Activated naive CD4-positive, alpha-beta T cell treated with anti-CD3 and anti-CD28 coated beads for 36 hours (primary cell): ENCODE results near the gene SLC39A11. TPM values are rescaled to one million over a fixed set of nuclear protein-coding genes. Genes with fewer than 3 reads are reported as not detected.
"Not testable (repeated sequence)": the region's sequence is repeated elsewhere in the genome, so short reads cannot be mapped to it uniquely, and the experiment has no call there.

Source experiments
- CTCF ChIA-PET: fragments of 350-600 bp; sonication (Branson Sonifier 250); formaldehyde crosslinking; loops from one replicate; lab custom pipeline; 2021; ENCODE audit warnings: antibody characterized with exemption; lab: Charles Lee
- DNase-seq: peaks from one replicate; pipeline ENCODE4 v3.0.0-alpha.2; 2020
- H3K27ac Mint-ChIP-seq: one replicate; pipeline ENCODE4 v1.8.0; 2021; ENCODE audit warnings: mild to moderate bottlenecking, mixed read lengths
- H3K27me3 Mint-ChIP-seq: one replicate; pipeline ENCODE4 v1.8.0; 2021; ENCODE audit warnings: low read depth, mixed read lengths
- H3K36me3 Mint-ChIP-seq: one replicate; pipeline ENCODE4 v1.8.0; 2021; ENCODE audit warnings: low read depth, mixed read lengths
- H3K4me1 Mint-ChIP-seq: one replicate; pipeline ENCODE4 v1.8.0; 2021; ENCODE audit warnings: low read depth, mixed read lengths
- H3K4me3 Mint-ChIP-seq: one replicate; pipeline ENCODE4 v1.8.0; 2021; ENCODE audit warnings: mild to moderate bottlenecking, moderate library complexity, mixed read lengths
- H3K9me3 Mint-ChIP-seq: one replicate; pipeline ENCODE4 v1.8.0; 2021; ENCODE audit warnings: mixed read lengths
- intact Hi-C: fragments of 100-400 bp; cut with micrococcal nuclease; formaldehyde crosslinking; loops from one replicate; pipeline ENCODE4 v1.15.1; 2023
- total RNA-seq, 2 experiments: library from RNA; stranded (reverse); gene quantifications; one replicate each; pipeline ENCODE4 v1.2.3, GENCODE V29; 2021

SLC39A11 gene
- total RNA-seq, 2 experiments from 2014 or later, result 14.0 to 16.4 TPM

GRCh38 chr17:73103641-73104335 is 11.3 kb upstream of the SLC39A11 start:
- no peaks in the 10 kb centered on the region for H3K4me1 Mint-ChIP-seq
- intact Hi-C loops, result no loop called here

DNA sequence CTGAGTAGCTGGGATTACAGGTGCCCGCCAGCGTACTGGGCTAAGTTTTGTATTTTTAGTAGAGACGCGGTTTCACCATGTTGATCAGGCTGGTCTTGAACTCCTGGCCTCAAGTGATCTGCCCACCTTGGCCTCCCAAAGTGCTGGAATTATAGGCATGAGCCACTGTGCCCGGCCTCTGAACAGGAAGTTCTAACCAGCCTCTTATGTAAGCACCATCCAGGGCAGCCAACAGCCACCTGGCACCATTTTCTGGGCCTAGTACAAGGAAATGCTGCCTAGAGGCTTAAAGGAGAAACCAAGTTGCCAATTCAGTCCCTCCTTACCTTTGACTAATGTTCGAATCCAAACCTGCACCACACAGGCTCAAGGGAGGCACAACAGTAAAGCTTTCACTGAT is 8.5 kb upstream of the SLC39A11 start:
- no peak for DNase-seq
- intact Hi-C loops, result no loop called here
- no peak overlapping the region for H3K4me3 Mint-ChIP-seq
- H3K36me3 Mint-ChIP-seq, result no peaks in the 10 kb centered on the region
- peaks cover 7% of the 10 kb centered on the region for H3K27me3 Mint-ChIP-seq
- no peaks in the 10 kb centered on the region for H3K9me3 Mint-ChIP-seq
- no peaks in the 10 kb centered on the region for H3K4me1 Mint-ChIP-seq
- CTCF ChIA-PET, result no interaction called here
- no peak overlapping the region for H3K27ac Mint-ChIP-seq

More at GRCh38 chr17:73103641-73104335, 11.3 kb upstream of the SLC39A11 start:
- Mint-ChIP-seq H3K36me3 (no peaks in the 10 kb centered on the region), H3K4me3 (no peak overlapping the region), H3K9me3 (no peaks in the 10 kb centered on the region), H3K27ac (no peak overlapping the region), H3K27me3 (peaks cover 5% of the 10 kb centered on the region)
- CTCF ChIA-PET, result interaction anchor here (0.7 kb wide), 1 partner anchor 9 kb away, joined by 3 read pairs; no protein-coding TSS in a partner anchor
- no peak for DNase-seq

DNA sequence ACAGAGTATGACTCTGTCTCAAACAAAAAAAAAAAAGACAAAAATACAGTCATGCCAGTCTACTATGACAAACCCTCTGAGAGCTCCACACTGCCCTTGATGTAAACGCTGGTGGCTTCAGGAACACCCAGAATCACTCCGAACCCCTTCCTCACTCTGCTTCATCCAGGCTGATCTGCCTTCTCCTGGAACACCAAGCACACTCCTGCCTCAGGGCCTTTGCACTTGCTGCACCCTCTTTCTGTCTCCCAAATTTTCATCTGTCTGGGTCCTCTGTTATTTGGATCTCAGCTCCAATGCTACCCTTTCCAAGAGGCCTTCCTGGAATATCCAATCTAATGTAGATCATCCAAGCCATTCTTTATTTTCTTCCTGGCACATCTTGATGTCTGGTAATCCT is 7.9 kb upstream of the SLC39A11 start:
- Mint-ChIP-seq H3K4me3 (no peak overlapping the region), H3K36me3 (no peaks in the 10 kb centered on the region), H3K4me1 (no peaks in the 10 kb centered on the region), H3K27me3 (peaks cover 7% of the 10 kb centered on the region), H3K27ac (no peak overlapping the region), H3K9me3 (no peaks in the 10 kb centered on the region)
- intact Hi-C loops, result no loop called here
- CTCF ChIA-PET, result no interaction called here
- DNase-seq, result no peak

GRCh38 chr17:73099511-73099910 is 7.0 kb upstream of the SLC39A11 start:
- no peak for DNase-seq
- no peaks in the 10 kb centered on the region for H3K36me3 Mint-ChIP-seq
- no peak overlapping the region for H3K4me3 Mint-ChIP-seq
- CTCF ChIA-PET, result no interaction called here
- intact Hi-C loops, result no loop called here
- H3K27ac Mint-ChIP-seq, result no peak overlapping the region
- H3K4me1 Mint-ChIP-seq, result no peaks in the 10 kb centered on the region
- H3K27me3 Mint-ChIP-seq, result peaks cover 7% of the 10 kb centered on the region
- H3K9me3 Mint-ChIP-seq, result no peaks in the 10 kb centered on the region

GRCh38 chr17:73098919-73099318 is 6.4 kb upstream of the SLC39A11 start:
- CTCF ChIA-PET, result no interaction called here
- H3K4me3 Mint-ChIP-seq, result no peak overlapping the region
- intact Hi-C loops, result no loop called here
- H3K27ac Mint-ChIP-seq, result no peak overlapping the region
- DNase-seq, result no peak
- H3K9me3 Mint-ChIP-seq, result no peaks in the 10 kb centered on the region
- no peaks in the 10 kb centered on the region for H3K4me1 Mint-ChIP-seq
- peaks cover 7% of the 10 kb centered on the region for H3K27me3 Mint-ChIP-seq
- no peaks in the 10 kb centered on the region for H3K36me3 Mint-ChIP-seq

DNA sequence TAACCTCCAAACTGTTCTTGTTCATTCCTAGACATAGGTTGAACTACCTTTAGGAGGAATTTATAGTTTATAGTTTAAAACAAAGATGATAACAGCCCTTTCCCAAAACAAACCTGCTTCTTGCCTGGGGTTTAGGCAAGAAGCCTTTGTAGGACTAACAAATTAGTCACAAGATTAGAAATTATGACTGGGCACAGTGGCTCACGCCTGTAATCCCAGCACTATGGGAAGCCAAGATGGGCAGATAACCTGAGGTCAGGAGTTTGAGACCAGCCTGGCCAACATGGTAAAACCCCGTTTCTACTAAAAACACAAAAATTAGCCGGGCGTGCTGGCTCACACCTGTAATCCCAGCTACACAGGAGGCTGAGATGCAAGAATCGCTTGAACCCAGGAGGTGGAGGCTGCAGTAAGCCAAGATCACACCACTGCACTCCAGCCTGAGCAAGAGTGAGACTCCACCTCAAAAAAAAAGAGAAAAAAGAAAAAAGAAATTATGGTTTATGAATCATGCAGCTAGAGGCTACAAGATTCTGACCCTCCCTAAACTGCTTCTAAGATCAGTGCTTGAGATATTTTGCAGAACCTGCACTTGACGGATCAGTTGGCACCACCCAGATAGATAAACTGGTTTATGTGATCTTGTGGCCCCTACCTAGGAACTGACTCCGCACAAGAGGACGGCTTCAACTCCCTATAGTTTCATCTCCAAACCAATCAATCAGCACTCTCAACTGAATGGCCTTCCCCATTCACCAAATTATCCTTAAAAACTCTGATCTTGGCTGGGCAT is 5.7 kb upstream of the SLC39A11 start:
- intact Hi-C loops, DNase-seq, CTCF ChIA-PET: not testable (repeated sequence)

GRCh38 chr17:73096866-73097265 is 4.4 kb upstream of the SLC39A11 start:
- DNase-seq, result no peak
- Mint-ChIP-seq H3K4me1 (peaks cover 6% of the 10 kb centered on the region), H3K4me3 (no peak overlapping the region), H3K36me3 (no peaks in the 10 kb centered on the region), H3K27me3 (peaks cover 7% of the 10 kb centered on the region), H3K9me3 (no peaks in the 10 kb centered on the region), H3K27ac (no peak overlapping the region)
- intact Hi-C loops, result no loop called here
- CTCF ChIA-PET, result no interaction called here

More for the DNA sequence above, 5.7 kb upstream of the SLC39A11 start:
- H3K36me3 Mint-ChIP-seq, H3K4me1 Mint-ChIP-seq, H3K27me3 Mint-ChIP-seq, H3K9me3 Mint-ChIP-seq, H3K27ac Mint-ChIP-seq, H3K4me3 Mint-ChIP-seq: not testable (repeated sequence)

DNA sequence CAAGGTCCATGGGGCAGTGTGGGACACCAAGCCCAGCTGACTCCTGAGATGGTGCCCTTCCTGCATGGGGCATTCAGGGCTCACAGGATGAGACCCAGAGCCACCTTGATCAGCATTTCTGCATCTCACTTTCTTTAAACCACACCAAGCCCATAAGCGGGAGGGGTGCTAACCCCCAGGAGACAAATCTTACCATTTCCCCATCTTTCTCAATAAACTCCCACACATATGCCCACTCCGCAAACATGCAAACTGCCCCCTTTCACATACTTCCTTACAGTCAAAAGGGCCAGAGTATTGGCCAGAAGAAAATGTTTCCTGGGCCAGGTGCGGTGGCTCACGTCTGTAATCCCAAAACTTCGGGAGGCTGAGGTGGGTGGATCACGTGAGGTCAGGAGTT is 3.7 kb upstream of the SLC39A11 start:
- DNase-seq, result no peak
- no peaks in the 10 kb centered on the region for H3K36me3 Mint-ChIP-seq
- H3K27ac Mint-ChIP-seq, result no peak overlapping the region
- no peak overlapping the region for H3K4me3 Mint-ChIP-seq
- intact Hi-C loops, result no loop called here
- peaks cover 11% of the 10 kb centered on the region for H3K4me1 Mint-ChIP-seq
- H3K27me3 Mint-ChIP-seq, result peaks cover 7% of the 10 kb centered on the region
- CTCF ChIA-PET, result interaction anchor here (0.9 kb wide), 1 partner anchor 369 kb away, joined by 3 read pairs; no protein-coding TSS in a partner anchor
- H3K9me3 Mint-ChIP-seq, result no peaks in the 10 kb centered on the region

DNA sequence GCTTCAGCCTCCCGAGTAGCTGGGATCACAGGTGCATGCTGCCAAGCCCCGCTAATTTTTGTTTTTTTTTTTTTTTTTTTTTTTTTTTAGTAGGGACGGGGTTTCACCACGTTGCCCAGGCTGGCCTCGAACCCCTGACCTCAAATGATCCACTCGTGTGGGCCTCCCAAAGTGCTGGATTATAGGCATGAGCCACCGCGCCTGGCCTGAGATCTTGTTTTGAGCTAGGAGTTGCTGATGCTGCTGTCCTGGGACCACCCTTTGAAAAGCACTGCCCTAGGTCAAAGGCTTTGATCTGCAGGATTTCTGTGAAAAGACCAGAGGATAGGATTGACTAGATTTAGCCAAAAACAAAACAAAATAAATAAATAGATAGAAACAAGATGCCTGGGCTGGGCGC is 798 bp upstream of the SLC39A11 start:
- H3K4me3 Mint-ChIP-seq, result peak overlapping the region; percentile 99

GRCh38 chr17:73091770-73092522 is 542 bp downstream of the SLC39A11 start:
- Mint-ChIP-seq H3K4me3 (peak overlapping the region; percentile 99), H3K27ac (peak overlapping the region; percentile 84), H3K27me3 (no peaks in the 10 kb centered on the region), H3K36me3 (peaks cover 10% of the 10 kb centered on the region), H3K9me3 (no peaks in the 10 kb centered on the region), H3K4me1 (peaks cover 34% of the 10 kb centered on the region)
- CTCF ChIA-PET, result interaction anchor here (0.6 to 1.5 kb wide), 4 partner anchors 65 to 960 kb away, joined by 3 to 6 read pairs (median 4); no protein-coding TSS in a partner anchor
- intact Hi-C loops, result loop anchor here (1.0 to 2.0 kb wide), 4 partner anchors 101 to 365 kb away; partner anchors contain the start of genes CDC42EP4 and COG1
- DNase-seq, result peak; percentile 6

More for the DNA sequence above, 798 bp upstream of the SLC39A11 start:
- Mint-ChIP-seq H3K4me1 (peaks cover 28% of the 10 kb centered on the region), H3K9me3 (no peaks in the 10 kb centered on the region), H3K27ac (no peak overlapping the region), H3K27me3 (no peaks in the 10 kb centered on the region), H3K36me3 (peaks cover 2% of the 10 kb centered on the region)
- no peak for DNase-seq
- CTCF ChIA-PET, result interaction anchor here (0.6 to 1.0 kb wide), 2 partner anchors 366 to 440 kb away, joined by 4 to 5 read pairs; no protein-coding TSS in a partner anchor
- intact Hi-C loops, result loop anchor here (2.0 kb wide), 2 partner anchors 100 to 366 kb away; partner anchors contain the start of gene COG1

DNA sequence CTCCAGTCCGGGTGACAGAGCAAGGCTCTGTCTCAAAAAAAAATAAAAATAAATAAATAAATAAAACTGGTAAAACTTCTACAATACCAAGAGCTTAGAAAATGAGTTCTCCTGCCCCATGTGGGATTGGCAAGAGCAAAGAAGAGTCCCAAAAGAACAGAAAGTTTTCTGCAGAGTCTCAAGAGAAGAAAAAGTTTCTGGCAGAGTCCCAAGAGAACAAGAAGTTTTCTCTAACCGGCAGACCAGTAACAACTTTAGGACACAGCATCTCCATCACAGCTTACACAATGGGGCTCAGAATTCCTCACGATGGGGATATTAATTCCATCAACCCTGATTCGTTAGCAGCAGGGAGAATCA is 1.1 kb downstream of the SLC39A11 start:
- H3K27me3 Mint-ChIP-seq, result no peaks in the 10 kb centered on the region
- H3K4me3 Mint-ChIP-seq, result peak overlapping the region; percentile 99
- no peak for DNase-seq
- intact Hi-C loops, result no loop called here
- CTCF ChIA-PET, result interaction anchor here (0.6 to 1.5 kb wide), 4 partner anchors 65 to 959 kb away, joined by 3 to 6 read pairs (median 4); no protein-coding TSS in a partner anchor
- no peak overlapping the region for H3K27ac Mint-ChIP-seq
- H3K36me3 Mint-ChIP-seq, result peaks cover 10% of the 10 kb centered on the region
- peaks cover 34% of the 10 kb centered on the region for H3K4me1 Mint-ChIP-seq
- H3K9me3 Mint-ChIP-seq, result no peaks in the 10 kb centered on the region
